GM19193 (cell line): Measurements from ENCODE around the gene KSR1.

Source experiments
- POLR2A ChIP-seq: IDR thresholded peaks from 4 replicates; pipeline ENCODE4 v1.6.1; 2011; ENCODE audit not compliant: insufficient read depth, insufficient read length; ENCODE audit errors: extremely low read depth

KSR1 gene

DNA sequence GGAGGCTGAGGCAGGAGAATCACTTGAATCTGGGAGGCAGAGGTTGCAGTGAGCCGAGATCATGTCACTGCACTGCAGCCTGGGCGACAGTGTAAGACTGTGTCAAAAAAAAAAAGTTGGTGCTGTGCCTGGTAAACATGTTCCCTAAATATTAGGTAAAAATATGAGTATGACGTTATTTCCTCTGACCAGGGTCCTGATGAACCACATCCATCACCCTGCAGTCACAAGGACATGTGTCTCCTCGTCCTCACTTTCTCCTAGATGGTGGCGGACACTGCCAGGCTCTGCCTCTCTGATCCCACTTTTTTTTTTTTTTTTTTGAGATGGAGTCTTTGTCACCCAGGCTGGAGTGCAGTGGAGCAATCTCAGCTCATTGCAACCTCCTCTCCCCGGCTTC is 203.4 kb downstream of the KSR1 start:
- TF ChIP-seq POLR2A = no peak

DNA sequence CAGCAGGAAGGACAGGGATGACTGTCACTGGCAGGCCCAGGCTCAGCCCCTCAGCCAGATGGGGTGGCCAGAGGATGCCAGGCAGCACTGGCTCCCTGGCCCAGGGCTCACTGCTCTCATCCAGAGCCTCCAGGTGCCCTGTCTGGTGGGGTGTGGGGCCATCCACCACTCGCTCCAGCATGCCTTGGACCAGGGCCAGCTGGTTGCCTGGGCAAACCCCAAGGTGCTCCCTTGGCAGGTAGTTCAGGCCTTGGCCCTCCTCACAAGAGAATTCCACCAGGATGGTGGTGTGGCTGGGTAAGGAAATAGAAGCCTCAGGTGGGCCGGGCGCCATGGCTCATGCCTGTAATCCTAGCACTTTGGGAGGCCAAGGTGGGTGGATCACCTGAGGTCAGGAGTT is 204.2 kb downstream of the KSR1 start:
- no peak for TF ChIP-seq POLR2A

DNA sequence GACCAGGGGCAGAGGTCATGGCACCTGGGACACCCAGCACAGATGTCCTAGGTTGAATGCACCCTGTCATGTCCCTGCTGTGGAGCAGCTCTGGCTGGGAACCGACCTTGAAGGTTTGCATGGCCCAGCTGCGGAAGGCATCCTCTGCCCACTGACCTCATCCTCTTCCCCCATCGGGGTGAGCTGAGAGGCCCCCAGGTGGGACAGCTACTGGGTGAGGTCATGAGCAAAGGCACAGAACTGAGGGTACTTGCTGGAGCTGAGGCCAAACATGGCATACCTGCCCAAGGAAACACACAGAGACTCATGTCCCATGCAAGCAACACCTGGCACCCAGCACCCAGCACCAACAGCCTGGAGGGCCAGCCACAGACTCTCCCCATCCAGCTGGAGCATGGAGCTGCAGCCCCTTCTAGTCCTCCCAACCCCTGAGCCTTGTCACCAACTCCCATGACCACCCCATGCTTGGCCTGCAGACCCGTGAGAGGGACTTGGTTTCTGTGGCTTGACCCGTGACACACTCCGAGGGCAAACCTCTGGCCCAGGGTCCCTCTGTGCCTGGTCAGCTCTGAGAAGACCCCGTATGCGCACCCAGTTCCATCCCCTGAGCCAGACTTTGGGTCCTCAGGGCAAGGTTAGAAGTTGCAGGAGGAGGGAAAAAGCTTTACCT is 207.8 kb downstream of the KSR1 start:
- TF ChIP-seq POLR2A = no peak

DNA sequence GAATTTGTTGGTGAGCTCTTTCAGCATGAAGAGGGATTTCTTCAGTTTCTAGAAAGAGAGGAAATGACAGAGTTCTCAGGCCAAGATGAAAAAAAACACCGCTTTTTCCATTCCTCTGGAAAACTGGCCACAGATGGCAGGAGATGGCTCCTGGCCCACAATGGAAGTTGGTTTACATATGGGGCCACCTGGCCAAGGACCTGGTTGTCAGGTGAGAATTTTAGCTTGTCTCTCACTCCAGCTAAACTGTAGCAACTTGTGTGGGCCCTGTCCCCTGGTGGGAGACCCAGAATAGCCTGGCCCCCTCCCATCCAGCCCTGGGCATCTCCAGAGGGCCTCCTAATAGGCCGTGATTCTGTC is 208.3 kb downstream of the KSR1 start:
- TF ChIP-seq POLR2A = no peak

DNA sequence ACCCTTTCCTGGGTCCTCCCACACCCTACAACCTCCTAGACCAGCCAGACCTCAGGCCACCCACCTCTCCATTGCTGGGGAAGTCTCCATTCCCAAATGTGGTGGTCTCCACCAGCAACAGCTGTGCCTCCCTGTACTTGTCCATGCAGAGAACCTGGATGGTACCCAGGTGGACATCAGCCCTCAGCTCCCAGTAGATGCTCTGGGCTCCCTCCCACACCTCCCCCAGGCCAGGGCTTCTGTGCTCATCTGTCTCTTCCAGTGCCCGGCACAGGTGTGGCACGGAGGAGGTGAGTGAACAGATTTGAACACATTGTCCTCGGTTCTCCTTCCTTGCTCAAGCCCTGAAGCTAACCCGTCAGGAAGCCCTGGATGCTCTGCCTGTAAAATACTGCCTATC is 209.3 kb downstream of the KSR1 start:
- TF ChIP-seq POLR2A = no peak

DNA sequence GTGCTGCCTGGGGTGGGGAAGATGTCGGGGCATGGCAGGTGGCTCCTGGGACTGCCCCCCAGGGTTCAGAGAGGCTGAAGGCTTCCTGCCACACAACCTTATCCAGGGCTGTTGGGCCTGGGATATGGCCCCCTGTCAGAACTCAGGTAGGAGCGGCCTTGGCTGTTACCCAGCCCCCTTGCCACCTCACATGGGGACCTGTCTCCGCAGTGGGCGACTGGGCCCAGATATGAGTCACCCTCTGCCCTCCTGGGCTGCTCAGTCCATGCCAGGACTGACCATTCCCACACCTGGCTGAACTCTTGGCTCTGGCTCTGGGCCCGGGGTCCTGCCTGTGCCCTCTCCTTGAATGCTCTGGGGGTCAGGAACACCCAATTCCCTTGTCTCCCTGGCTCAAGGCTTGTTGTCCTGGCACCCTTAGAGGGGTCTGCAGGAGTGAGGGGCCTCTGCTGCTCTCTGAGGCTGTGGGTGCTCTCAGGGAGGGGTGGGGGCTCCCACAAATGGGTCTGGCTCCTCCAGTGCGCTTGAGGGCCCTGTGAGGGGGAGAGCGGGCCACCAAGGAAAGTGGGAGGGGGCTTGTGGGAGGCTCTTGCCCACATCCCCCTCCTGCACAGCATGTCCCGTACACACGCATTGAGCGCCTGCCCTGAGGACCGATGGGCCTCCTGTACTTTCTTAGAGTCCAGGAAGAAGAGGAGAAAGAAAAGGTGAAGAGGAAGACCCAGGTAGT is 210.7 kb downstream of the KSR1 start:
- no peak for TF ChIP-seq POLR2A

DNA sequence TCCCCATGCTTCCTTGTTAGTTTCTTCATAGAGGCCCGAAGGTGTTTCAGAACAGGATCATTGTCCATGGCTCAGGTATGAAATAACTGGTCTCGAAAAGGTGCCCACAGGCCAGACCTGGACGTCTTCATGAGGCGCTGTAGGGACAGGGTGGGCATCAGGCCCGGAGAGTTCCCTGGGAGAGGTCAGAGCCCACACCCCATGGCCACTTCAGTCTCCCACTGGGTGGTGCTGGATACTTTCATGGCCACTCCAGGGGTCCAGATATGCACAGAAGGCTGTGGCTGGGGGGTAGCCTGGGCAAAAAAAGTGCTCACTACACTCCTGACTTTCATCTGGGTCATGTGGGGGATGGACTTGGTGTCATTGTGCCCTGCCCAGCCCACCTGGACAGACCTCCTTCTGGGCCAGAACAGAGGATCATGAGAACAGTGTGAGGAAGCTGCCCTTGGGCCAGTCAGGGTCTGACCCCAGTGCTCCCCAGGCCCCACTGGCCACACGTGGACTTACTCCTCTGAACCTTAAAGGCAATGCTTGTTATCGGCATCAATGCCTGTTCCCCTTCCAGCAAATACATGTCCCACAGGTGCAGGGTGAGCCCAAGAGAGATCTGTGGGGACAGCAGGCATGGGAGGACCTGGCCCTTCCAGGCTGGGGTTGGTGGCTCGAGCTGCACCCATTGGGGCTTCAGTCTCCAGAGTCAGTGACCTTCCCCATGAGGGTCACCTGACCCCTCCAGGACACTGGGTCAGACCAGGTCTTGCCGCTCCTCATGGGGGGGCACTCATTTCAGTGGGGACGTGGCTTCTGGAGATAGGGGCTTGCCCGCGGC is 211.6 kb downstream of the KSR1 start:
- no peak for TF ChIP-seq POLR2A

DNA sequence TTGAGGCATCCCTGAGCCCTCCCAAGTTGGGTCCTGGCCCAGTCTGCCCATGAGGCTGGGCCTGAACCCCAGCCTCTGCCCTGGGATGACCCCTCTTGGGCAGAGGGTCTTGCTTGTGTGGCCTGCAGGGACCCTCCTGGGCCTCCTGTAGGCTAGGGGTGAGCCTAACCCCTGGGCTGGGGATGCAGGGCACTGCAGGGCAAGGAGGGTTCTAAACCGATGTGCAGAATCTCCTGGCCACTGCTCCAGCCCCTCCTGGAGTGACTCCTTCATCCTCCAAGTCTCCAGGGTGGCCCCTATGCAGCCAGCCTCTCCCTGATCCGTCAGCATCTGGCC is 212.2 kb downstream of the KSR1 start:
- no peak for TF ChIP-seq POLR2A

DNA sequence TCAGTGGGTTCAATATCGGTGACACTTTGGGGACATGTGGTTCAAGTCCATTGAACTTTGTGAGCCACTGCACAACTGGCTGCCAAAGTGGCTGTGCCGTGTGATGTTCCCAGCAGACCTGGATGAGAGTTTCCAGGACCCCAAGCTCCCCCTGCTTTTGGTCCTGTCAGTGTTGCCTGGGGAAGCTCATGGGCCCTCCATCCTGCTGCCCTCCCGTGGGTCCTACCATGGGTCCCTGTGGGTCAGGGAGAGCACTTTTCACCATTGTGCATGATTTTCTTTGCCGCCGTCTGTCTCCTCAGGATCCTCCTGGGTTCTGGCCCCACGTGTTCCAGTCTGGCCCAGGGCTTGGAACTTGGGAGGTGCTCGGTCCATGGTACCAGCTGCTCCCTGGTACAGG is 212.9 kb downstream of the KSR1 start:
- TF ChIP-seq POLR2A = no peak

DNA sequence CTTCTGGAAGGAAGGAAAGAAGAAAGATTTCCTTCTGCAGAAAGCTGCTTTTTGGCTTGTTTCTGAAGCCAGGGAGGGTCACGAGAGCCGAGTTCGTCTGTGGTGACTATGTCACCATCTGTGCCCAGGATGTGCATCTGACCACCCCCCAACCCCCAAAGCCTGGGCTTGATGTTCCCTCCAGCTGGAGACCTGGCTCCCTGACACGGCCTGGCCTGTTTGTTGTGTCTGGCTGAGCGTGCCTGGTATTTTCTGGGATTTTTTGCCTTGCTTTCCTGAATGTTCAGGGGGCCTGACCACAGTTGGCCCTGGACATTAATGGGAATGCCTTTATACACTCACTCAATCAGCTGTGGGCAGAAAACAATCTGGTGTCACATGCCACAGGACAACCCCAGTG is 213.6 kb downstream of the KSR1 start:
- TF ChIP-seq POLR2A = no peak

DNA sequence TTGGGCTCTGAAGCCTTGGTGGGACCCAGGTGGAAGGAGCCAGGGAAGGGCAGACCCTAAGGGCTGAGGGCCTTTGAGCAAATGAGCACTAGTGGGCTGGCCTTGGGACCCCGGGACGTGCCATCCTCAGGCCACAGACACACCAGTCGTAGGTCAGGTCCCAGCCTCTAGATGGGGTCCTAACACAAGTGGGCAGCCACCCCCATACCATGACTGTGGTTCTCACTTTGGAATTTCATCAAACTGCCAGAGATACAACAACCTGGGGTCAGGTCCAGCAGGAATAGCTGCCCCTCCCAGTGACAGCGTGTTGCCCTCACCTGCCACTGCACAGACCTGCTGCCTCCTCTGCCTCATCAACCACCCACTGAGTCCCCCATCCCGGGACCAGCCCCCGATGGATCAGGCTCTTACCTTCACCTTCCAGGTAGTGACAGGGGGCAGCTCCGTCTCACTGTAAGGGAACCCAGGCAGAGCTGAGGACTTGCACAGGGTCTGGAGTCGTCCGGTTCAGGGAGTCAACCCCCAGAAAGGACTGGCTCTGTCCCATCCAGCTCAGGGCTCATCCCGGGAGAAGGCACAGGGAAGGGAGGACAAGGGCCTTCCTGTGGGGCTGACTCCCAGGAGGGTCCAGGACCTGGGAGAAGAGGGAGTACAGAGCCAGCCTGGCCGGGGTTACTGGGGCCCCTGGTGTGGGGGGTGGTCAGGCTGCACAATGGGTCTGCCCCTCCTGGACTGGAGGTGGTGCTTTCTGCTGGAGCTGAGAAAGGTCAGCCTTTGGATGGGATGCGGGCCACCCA is 214.7 kb downstream of the KSR1 start:
- TF ChIP-seq POLR2A = no peak

DNA sequence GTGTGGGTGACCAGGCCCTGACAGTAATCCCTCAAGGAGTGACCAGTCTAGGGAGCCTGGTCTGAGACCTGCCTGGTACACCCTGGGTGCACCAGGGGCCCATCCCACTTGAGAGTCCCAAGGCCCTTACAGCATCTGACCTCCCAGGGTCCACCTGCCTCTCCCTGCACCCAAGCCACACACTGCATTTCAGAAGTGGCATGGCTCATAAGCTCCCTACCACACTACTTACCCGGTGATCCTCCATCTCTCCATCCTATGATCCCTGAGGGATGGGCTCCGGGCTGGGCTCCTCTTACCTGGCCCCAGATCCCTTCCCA is 215.3 kb downstream of the KSR1 start:
- no peak for TF ChIP-seq POLR2A

DNA sequence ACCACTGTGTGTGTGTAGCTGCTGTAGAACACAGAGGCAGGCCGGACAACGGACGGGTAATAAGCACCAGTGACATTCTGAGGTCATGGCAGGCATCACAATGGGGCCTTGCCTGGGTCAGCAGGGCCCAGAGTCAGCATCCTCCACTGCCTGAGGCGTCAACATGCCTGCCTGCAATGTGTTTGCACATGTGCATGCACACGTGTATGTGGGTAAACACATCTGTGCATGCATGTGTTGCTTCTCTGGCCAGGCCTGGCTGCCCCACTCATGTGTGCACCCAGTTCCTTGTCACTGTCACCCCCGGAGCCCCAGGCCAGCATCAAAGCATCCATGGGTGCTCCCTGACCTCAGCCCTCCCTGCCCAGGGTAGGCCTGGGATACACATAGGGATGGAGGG is 218.1 kb downstream of the KSR1 start:
- TF ChIP-seq POLR2A = no peak
